K562 (cell line): ENCODE data around the gene ZNF581. TPM values are rescaled to one million over a fixed set of nuclear protein-coding genes. Genes with fewer than 3 reads are reported as not detected.
A peak's percentile ranks its signal among the peaks of the same experiment; 100 is the strongest.

Experiments used
- BRF1 ChIP-seq: IDR thresholded peaks from 3 replicates; pipeline ENCODE4 v1.6.1; 2011; ENCODE audit warnings: borderline replicate concordance, mild to moderate bottlenecking; ENCODE audit not compliant: insufficient read length; ENCODE audit errors: extremely low read depth
- CHD1 ChIP-seq: fragments of 200-600 bp; sonication (generic); IDR thresholded peaks from one replicate; pipeline ENCODE4 v1.6.1; 2012; ENCODE audit warnings: mild to moderate bottlenecking, moderate library complexity, low read length, inconsistent platforms
- COPS2 ChIP-seq: fragments of 450-650 bp; conservative IDR thresholded peaks from 2 replicates; pipeline ENCODE4 v1.6.1; 2016; ENCODE audit warnings: mild to moderate bottlenecking, moderate library complexity
- FOXA3 ChIP-seq, 2 experiments: fragments of 450-650 bp in 1 of 2; sonication (generic) in 1 of 2; formaldehyde crosslinking; IDR thresholded peaks in 1 of 2; conservative IDR thresholded peaks in 1 of 2; 2 replicates each; pipeline versions ENCODE4 v1.4.0 to v1.8.0; 2020 to 2022; ENCODE audit warnings: mild to moderate bottlenecking in 2 of 2, missing genetic modification reagents in 1 of 2
- HDAC1 ChIP-seq, 2 experiments: fragments of 450-650 bp; IDR thresholded peaks; 2 replicates each; pipeline ENCODE4 v1.6.1; 2016 to 2017; ENCODE audit warnings: inconsistent platforms in 1 of 2, mild to moderate bottlenecking in 1 of 2, moderate library complexity in 1 of 2
- HMGN3 ChIP-seq: IDR thresholded peaks from 2 replicates; pipeline ENCODE4 v1.6.1; 2011; ENCODE audit warnings: borderline replicate concordance, low read depth, mild to moderate bottlenecking, mixed read lengths, low read length; ENCODE audit not compliant: insufficient read length; ENCODE audit errors: extremely low read depth
- HNRNPLL ChIP-seq: fragments of 200-400 bp; formaldehyde crosslinking; IDR thresholded peaks from 2 replicates; pipeline ENCODE4 v1.6.1; 2017; ENCODE audit warnings: low read length, low read depth, mild to moderate bottlenecking; ENCODE audit not compliant: poor library complexity, severe bottlenecking
- KAT7 ChIP-seq: sonication (generic); formaldehyde crosslinking; IDR thresholded peaks from 2 replicates; pipeline ENCODE4 v1.8.0; 2022; ENCODE audit warnings: missing genetic modification reagents, mild to moderate bottlenecking, borderline replicate concordance
- LEF1 ChIP-seq: fragments of 450-650 bp; IDR thresholded peaks from 2 replicates; pipeline ENCODE4 v1.6.1; 2016; ENCODE audit warnings: mild to moderate bottlenecking
- RCOR1 ChIP-seq, 2 experiments: IDR thresholded peaks; 2 replicates each; pipeline ENCODE4 v1.6.1; 2012; ENCODE audit warnings: low read depth in 2 of 2, low read length in 2 of 2, borderline replicate concordance in 1 of 2, improper control_type of control experiment in 1 of 2
- SIN3B ChIP-seq: fragments of 450-650 bp; IDR thresholded peaks from 2 replicates; pipeline ENCODE4 v1.6.1; 2017; ENCODE audit warnings: low read depth, mild to moderate bottlenecking, moderate library complexity
- SIX5 ChIP-seq, 2 experiments: IDR thresholded peaks; 2 replicates each; pipeline ENCODE4 v1.6.1; 2011; ENCODE audit warnings: low read length in 2 of 2, borderline replicate concordance in 1 of 2, low read depth in 1 of 2, mild to moderate bottlenecking in 1 of 2, moderate library complexity in 1 of 2; ENCODE audit not compliant: insufficient read depth in 1 of 2
- SRSF7 ChIP-seq: fragments of 200-400 bp; formaldehyde crosslinking; optimal IDR thresholded peaks from 2 replicates; pipeline ENCODE3; 2017; ENCODE audit warnings: mild to moderate bottlenecking, low read depth, low read length
- ZBED1 ChIP-seq: IDR thresholded peaks from 2 replicates; pipeline ENCODE4 v1.6.1; 2014
- ZNF274 ChIP-seq: IDR thresholded peaks from 2 replicates; pipeline ENCODE4 v1.6.1; 2011; ENCODE audit warnings: low read depth, mild to moderate bottlenecking, low read length, moderate library complexity, borderline replicate concordance
- ZNF311 ChIP-seq: fragments of 250-450 bp; sonication (Bioruptor Pico); IDR thresholded peaks from 2 replicates; pipeline ENCODE4 v1.4.0; 2020; ENCODE audit warnings: mild to moderate bottlenecking, moderate library complexity
- ZNF695 ChIP-seq: fragments of 450-650 bp; formaldehyde crosslinking; IDR thresholded peaks from 2 replicates; pipeline ENCODE4 v1.4.0; 2020; ENCODE audit warnings: mild to moderate bottlenecking, moderate library complexity
- ZNF830 ChIP-seq: fragments of 250-450 bp; sonication (Bioruptor Pico); IDR thresholded peaks from 2 replicates; pipeline ENCODE4 v1.5.0; 2021; ENCODE audit warnings: mild to moderate bottlenecking
- polyA plus RNA-seq, 8 experiments: library from polyadenylated mRNA; depleted of rRNA in 4 of 8; stranded (reverse) in 5 of 8; unstranded in 3 of 8; fragments of >200 nt; fragmentation: Nextera tagmentation in 2 of 8; fragmentation: Illumina TruSeq in 1 of 8; extraction: Ambion mirVana in 2 of 8; extraction: Trizol in 1 of 8; gene quantifications; 2 replicates each; pipeline versions ENCODE4 v1.2.1 to v1.2.3, GENCODE V29; 2011 to 2014; ENCODE audit warnings: inconsistent platforms in 1 of 8, missing spikeins in 1 of 8
- total RNA-seq, 7 experiments: library from RNA; depleted of rRNA in 6 of 7; stranded (reverse); fragments of >200 nt in 6 of 7; fragmentation: Illumina TruSeq in 2 of 7; extraction: Trizol in 2 of 7; gene quantifications; 2 replicates each; pipeline versions ENCODE4 v1.2.1 to v1.2.3, GENCODE V29; 2011 to 2021; ENCODE audit warnings: low replicate concordance in 1 of 7
- TF ChIP-seq, protein P1 (sequence below): fragments of 250-450 bp; sonication (Bioruptor Pico); IDR thresholded peaks from 2 replicates; pipeline ENCODE4 v1.5.0; 2021
- TF ChIP-seq, protein P2 (sequence below): fragments of 200-400 bp; formaldehyde crosslinking; IDR thresholded peaks from 2 replicates; pipeline ENCODE4 v1.6.1; 2017; ENCODE audit warnings: mild to moderate bottlenecking, low read depth, low read length, moderate library complexity
- TF ChIP-seq, protein P3 (sequence below): sonication (generic); formaldehyde crosslinking; IDR thresholded peaks from 2 replicates; pipeline ENCODE4 v1.8.0; 2023; ENCODE audit warnings: mild to moderate bottlenecking, missing genetic modification reagents
- TF ChIP-seq, protein P4 (sequence below): sonication (generic); formaldehyde crosslinking; IDR thresholded peaks from 2 replicates; pipeline ENCODE4 v1.5.0; 2020; ENCODE audit warnings: missing genetic modification reagents

Gene ZNF581
- total and polyA plus RNA-seq, 9 of the 15 experiments (the other 6 are each of a cell fraction or from before 2014, with no cell fraction given): 2.4 to 39.4 (median 15.4) TPM

DNA sequence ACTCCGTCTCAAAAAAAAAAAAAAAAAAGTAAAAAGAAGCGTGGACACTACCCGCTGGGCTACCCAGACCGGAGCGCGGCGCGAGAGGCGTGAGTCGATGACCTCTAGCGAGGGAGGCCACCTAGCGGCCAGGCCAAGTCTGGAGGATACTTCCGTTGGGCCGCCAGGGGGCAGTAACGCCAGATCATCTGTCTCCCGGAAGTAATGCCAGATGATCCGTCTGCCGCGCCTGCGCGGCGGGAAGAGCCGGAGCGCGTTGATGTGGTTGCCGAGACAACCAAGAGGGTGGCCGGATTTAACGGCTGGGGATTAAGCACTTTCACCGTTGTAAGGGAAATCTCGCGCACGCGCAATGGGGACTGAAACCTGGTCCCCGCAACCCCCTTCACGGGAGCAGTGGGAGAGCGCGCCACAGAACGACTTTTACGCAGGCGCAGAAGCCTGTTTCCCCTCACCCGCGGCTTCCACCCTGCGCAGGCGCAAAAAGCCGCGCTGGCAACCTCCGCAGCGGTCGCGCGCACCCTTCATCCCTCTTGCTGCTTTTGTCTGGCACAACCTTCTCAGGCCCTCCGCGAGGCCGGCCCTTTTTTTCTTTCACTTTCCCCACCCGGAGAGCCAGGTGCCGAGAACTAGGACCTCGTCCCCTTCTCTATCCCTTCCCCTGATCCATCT is 10.3 kb downstream of the ZNF581 start (continued):
- TF ChIP-seq, protein P1, sequence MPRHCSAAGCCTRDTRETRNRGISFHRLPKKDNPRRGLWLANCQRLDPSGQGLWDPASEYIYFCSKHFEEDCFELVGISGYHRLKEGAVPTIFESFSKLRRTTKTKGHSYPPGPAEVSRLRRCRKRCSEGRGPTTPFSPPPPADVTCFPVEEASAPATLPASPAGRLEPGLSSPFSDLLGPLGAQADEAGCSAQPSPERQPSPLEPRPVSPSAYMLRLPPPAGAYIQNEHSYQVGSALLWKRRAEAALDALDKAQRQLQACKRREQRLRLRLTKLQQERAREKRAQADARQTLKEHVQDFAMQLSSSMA (CRISPR knock-in tag): no peak
- no peak for TF ChIP-seq ZNF274
- TF ChIP-seq HDAC1 (IDR thresholded peaks at IDR 0.05): peak in 1 of 2 experiments; percentile 68; a peak in 1 of 4 replicates
- TF ChIP-seq ZBED1: no peak
- peak; percentile 73 for TF ChIP-seq HMGN3
- TF ChIP-seq, protein P2, sequence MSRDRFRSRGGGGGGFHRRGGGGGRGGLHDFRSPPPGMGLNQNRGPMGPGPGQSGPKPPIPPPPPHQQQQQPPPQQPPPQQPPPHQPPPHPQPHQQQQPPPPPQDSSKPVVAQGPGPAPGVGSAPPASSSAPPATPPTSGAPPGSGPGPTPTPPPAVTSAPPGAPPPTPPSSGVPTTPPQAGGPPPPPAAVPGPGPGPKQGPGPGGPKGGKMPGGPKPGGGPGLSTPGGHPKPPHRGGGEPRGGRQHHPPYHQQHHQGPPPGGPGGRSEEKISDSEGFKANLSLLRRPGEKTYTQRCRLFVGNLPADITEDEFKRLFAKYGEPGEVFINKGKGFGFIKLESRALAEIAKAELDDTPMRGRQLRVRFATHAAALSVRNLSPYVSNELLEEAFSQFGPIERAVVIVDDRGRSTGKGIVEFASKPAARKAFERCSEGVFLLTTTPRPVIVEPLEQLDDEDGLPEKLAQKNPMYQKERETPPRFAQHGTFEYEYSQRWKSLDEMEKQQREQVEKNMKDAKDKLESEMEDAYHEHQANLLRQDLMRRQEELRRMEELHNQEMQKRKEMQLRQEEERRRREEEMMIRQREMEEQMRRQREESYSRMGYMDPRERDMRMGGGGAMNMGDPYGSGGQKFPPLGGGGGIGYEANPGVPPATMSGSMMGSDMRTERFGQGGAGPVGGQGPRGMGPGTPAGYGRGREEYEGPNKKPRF: no peak
- TF ChIP-seq SIX5 (IDR thresholded peaks at IDR 0.05; ENCODE audit: borderline replicate concordance in 1 of 2, insufficient read depth in 1 of 2, low read depth in 1 of 2, low read length in 2 of 2): no peak; a peak in 1 of 4 replicates
- no peak for TF ChIP-seq KAT7
- peak; percentile 21 to 83; a peak in 3 of 4 replicates for TF ChIP-seq RCOR1 (IDR thresholded peaks at IDR 0.05; ENCODE audit: borderline replicate concordance in 1 of 2, low read depth in 2 of 2, low read length in 2 of 2)
- TF ChIP-seq BRF1: no peak
- TF ChIP-seq ZNF830 (CRISPR knock-in tag): peak; percentile 90; the same call in 1 of the 2 replicates
- no peak for TF ChIP-seq COPS2
- TF ChIP-seq, protein P3, sequence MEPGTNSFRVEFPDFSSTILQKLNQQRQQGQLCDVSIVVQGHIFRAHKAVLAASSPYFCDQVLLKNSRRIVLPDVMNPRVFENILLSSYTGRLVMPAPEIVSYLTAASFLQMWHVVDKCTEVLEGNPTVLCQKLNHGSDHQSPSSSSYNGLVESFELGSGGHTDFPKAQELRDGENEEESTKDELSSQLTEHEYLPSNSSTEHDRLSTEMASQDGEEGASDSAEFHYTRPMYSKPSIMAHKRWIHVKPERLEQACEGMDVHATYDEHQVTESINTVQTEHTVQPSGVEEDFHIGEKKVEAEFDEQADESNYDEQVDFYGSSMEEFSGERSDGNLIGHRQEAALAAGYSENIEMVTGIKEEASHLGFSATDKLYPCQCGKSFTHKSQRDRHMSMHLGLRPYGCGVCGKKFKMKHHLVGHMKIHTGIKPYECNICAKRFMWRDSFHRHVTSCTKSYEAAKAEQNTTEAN: no peak
- no peak for TF ChIP-seq FOXA3 (CRISPR knock-in tag; conservative IDR thresholded peaks at IDR 0.05 in 1 of 2, IDR thresholded peaks at IDR 0.05 in 1 of 2)
- TF ChIP-seq ZNF695 (CRISPR knock-in tag): no peak
- TF ChIP-seq HNRNPLL: peak; percentile 73
- no peak for TF ChIP-seq SRSF7
- TF ChIP-seq LEF1: no peak
- no peak for TF ChIP-seq CHD1
- no peak for TF ChIP-seq ZNF311 (CRISPR knock-in tag)
- TF ChIP-seq SIN3B: peak; percentile 11; the same call in 1 of the 2 replicates
- TF ChIP-seq, protein P4, sequence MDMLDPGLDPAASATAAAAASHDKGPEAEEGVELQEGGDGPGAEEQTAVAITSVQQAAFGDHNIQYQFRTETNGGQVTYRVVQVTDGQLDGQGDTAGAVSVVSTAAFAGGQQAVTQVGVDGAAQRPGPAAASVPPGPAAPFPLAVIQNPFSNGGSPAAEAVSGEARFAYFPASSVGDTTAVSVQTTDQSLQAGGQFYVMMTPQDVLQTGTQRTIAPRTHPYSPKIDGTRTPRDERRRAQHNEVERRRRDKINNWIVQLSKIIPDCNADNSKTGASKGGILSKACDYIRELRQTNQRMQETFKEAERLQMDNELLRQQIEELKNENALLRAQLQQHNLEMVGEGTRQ (CRISPR knock-in tag): no peak
